IPS DF 6.9 (cell line): ENCODE measurements around the gene RNASE9.
A peak's percentile ranks its signal among the peaks of the same experiment; 100 is the strongest.

Experiments
- DNase-seq: peaks from one replicate; pipeline ENCODE4 v3.0.0-alpha.2; 2013; ENCODE audit warnings: low read depth, low spot score
- H3K27ac ChIP-seq: one replicate; pipeline ENCODE4 v1.5.1; 2013; ENCODE audit warnings: low read length, control low read depth
- H3K27me3 ChIP-seq: 2 replicates; pipeline ENCODE4 v1.6.1; 2013; ENCODE audit warnings: mild to moderate bottlenecking, low read length; ENCODE audit not compliant: control insufficient read depth, insufficient read depth
- H3K36me3 ChIP-seq: 2 replicates; pipeline ENCODE4 v1.6.1; 2013; ENCODE audit warnings: low read length; ENCODE audit not compliant: control insufficient read depth, insufficient read depth
- H3K4me1 ChIP-seq: 2 replicates; pipeline ENCODE4 v1.6.1; 2013; ENCODE audit warnings: low read length; ENCODE audit not compliant: control insufficient read depth, insufficient read depth
- H3K4me3 ChIP-seq: 2 replicates; pipeline ENCODE4 v1.5.1; 2013; ENCODE audit warnings: mild to moderate bottlenecking, low read length
- H3K9me3 ChIP-seq: 2 replicates; pipeline ENCODE4 v1.6.1; 2013; ENCODE audit warnings: low read length, inconsistent platforms; ENCODE audit not compliant: control insufficient read depth, insufficient read depth
- WGBS: extraction: QIAGEN DNeasy Blood & Tissue Kit; methylation state at CpG from one replicate; pipeline ENCODE4 v1.1.7; 2013; ENCODE audit warnings: mixed read lengths, missing lambda C conversion rate; ENCODE audit not compliant: insufficient read length, insufficient coverage; 5-methylcytosine and 5-hydroxymethylcytosine counted together

The RNASE9 gene

DNA sequence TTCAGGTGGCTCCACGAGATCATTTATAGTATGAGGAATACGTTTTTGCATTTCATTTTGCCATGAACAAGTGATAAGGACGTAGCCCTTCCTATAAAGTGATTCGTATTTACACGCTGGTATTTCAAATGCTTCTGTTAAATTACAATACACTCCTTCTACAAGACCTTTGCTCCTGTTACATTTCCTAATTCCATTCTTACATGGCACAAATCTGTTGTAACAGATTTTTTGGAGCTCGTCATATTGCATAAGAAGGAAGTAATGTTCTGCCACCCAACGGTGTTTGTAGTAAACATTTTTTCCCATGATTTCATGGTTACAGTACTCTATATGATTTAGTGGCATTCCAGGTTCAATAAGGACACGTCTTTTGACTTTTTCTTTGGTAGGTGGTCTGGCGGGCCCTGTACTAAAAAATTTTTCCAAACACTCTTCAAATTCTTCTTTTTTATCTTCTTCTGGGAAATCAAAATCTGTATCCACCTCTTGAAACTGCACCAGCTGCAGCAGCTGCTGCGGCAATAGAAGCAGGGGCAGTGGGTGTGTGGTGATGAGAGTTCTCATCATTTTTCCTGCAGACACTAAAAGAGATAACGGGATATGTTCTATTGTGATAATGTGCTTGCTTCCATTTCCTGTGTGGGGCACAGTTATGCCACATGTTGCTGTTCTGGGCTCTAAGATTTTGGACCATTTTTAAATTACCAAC lies 4.2 kb downstream of the RNASE9 start:
- Histone ChIP-seq H3K4me1 (peaks cover 4% of the 10 kb centered on the region; the same call in 1 of the 2 replicates), H3K36me3 (no peaks in the 10 kb centered on the region), H3K4me3 (no peak overlapping the region), H3K27me3 (no peaks in the 10 kb centered on the region), H3K27ac (no peak overlapping the region), H3K9me3 (no peaks in the 10 kb centered on the region)
- no peak for DNase-seq
- no CpG with 5 or more reads among the region's 11 CpGs for WGBS

DNA sequence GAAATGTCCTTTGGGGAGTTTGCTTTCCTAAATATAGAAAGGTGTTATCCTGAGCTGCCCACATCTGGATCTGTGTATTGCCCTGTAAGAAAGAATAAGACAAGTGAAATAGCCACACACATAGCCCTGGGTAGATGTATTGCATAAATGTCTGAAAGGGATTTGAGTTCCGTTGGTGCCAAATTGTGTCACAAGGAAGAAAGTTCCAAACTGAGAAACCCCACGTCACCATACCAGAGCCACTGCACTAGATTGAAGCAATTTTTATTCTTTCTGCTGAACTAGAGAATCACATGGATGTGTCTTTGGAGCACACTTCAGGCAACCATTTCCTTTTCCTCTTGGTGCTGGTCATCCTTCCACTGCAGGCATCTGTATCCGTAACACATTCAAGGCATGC lies 5.0 kb downstream of the RNASE9 start:
- Histone ChIP-seq H3K27ac (no peak overlapping the region), H3K27me3 (no peaks in the 10 kb centered on the region), H3K9me3 (no peaks in the 10 kb centered on the region), H3K4me3 (no peak overlapping the region), H3K36me3 (no peaks in the 10 kb centered on the region), H3K4me1 (peaks cover 4% of the 10 kb centered on the region; the same call in 1 of the 2 replicates)
- no peak for DNase-seq
- WGBS = no CpG with 5 or more reads among the region's 3 CpGs

DNA sequence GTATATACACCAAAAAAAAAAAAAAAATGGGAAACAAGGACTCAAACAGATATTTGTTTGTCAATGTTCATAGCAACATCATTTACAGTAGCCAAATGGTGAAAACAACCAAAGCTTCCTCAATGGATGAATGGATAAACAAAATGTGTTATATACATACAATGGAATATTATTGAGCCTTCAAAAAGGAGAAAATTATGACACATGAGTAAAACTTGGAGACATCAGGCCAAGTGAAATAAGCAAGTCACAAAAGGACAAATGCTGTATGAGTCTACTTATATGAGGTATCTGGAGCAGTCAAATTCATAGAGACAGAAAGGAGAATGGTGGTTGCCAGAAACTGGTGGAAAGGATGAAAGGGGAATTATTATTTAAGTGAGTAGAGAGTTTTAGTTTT lies 7.8 kb downstream of the RNASE9 start:
- DNase-seq = no peak
- Histone ChIP-seq H3K27ac (no peak overlapping the region), H3K4me1 (0 out of 2 replicates have a peak, but pooled peaks cover 1% of the 10 kb centered on the region), H3K4me3 (no peak overlapping the region), H3K36me3 (no peaks in the 10 kb centered on the region), H3K27me3 (no peaks in the 10 kb centered on the region), H3K9me3 (no peaks in the 10 kb centered on the region)

GRCh38 chr14:20551606-20552005 lies 9.2 kb downstream of the RNASE9 start:
- H3K27ac ChIP-seq = no peak overlapping the region
- no peak overlapping the region for H3K4me3 ChIP-seq
- H3K36me3 ChIP-seq = no peaks in the 10 kb centered on the region
- no peaks in the 10 kb centered on the region for H3K9me3 ChIP-seq
- H3K4me1 ChIP-seq = 0 out of 2 replicates have a peak, but pooled peaks cover 1% of the 10 kb centered on the region
- no peak for DNase-seq
- no CpG with 5 or more reads among the region's 3 CpGs for WGBS
- H3K27me3 ChIP-seq = no peaks in the 10 kb centered on the region

DNA sequence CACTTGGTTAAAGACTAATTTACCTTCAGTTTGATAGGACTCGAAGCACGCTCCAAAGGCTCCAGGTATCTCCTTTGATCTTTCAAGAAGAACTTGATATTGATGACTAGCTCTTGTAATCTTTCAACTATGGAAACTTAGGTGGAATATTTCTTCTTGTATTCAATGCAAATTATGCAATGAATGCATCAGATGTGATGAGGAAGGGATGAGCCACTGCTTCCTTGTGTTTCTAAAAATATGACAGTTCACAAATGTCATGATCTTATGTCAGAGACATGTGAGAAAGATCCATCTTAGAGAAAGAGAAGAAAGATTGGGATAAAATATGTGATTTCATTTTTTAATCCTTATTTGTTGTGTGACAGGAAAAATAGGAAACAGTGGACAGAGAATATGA lies 9.9 kb downstream of the RNASE9 start:
- Histone ChIP-seq H3K27me3 (no peaks in the 10 kb centered on the region), H3K27ac (no peak overlapping the region), H3K9me3 (no peaks in the 10 kb centered on the region), H3K4me1 (no peaks in the 10 kb centered on the region), H3K36me3 (no peaks in the 10 kb centered on the region), H3K4me3 (no peak overlapping the region)
- no peak for DNase-seq
- no CpG with 5 or more reads among the region's 2 CpGs for WGBS

- Histone ChIP-seq H3K4me3 (no peak overlapping the region), H3K4me1 (no peaks in the 10 kb centered on the region), H3K27me3 (no peaks in the 10 kb centered on the region), H3K36me3 (no peaks in the 10 kb centered on the region), H3K27ac (no peak overlapping the region), H3K9me3 (no peaks in the 10 kb centered on the region)
- DNase-seq = no peak
- WGBS = no CpG with 5 or more reads among the region's 10 CpGs
Observed at GRCh38 chr14:20548414-20549158, 12.3 kb downstream of the RNASE9 start.

- no peak for DNase-seq
- no peak overlapping the region for H3K27ac ChIP-seq
- H3K9me3 ChIP-seq = no peaks in the 10 kb centered on the region
- H3K4me3 ChIP-seq = no peak overlapping the region
- no peaks in the 10 kb centered on the region for H3K36me3 ChIP-seq
- no CpG with 5 or more reads among the region's 3 CpGs for WGBS
- H3K27me3 ChIP-seq = no peaks in the 10 kb centered on the region
- no peaks in the 10 kb centered on the region for H3K4me1 ChIP-seq
Observed at GRCh38 chr14:20546877-20547276, 14.0 kb downstream of the RNASE9 start.

DNA sequence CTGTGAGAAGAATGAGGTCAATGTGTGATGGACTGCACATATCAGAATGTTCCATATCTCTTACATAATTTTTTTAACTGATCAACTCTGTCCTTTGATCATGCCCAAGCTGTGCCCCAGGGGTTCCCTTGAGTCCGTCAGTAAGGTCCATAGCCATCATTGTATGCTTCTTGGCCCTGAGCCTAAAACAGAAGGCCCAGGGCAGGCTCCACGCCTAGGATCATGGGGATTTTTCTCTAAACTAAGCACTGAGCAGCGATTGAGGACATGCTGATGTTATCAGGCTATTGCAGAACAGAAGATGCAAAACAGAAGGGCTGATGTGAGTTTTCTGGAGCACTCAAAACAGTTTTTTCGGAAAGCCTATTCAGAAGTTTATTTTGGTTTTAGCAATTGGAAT lies 20.9 kb downstream of the RNASE9 start:
- H3K4me1 ChIP-seq = no peaks in the 10 kb centered on the region
- no CpG with 5 or more reads among the region's 4 CpGs for WGBS
- no peaks in the 10 kb centered on the region for H3K9me3 ChIP-seq
- H3K36me3 ChIP-seq = no peaks in the 10 kb centered on the region
- DNase-seq = no peak
- no peak overlapping the region for H3K4me3 ChIP-seq
- no peaks in the 10 kb centered on the region for H3K27me3 ChIP-seq
- no peak overlapping the region for H3K27ac ChIP-seq

DNA sequence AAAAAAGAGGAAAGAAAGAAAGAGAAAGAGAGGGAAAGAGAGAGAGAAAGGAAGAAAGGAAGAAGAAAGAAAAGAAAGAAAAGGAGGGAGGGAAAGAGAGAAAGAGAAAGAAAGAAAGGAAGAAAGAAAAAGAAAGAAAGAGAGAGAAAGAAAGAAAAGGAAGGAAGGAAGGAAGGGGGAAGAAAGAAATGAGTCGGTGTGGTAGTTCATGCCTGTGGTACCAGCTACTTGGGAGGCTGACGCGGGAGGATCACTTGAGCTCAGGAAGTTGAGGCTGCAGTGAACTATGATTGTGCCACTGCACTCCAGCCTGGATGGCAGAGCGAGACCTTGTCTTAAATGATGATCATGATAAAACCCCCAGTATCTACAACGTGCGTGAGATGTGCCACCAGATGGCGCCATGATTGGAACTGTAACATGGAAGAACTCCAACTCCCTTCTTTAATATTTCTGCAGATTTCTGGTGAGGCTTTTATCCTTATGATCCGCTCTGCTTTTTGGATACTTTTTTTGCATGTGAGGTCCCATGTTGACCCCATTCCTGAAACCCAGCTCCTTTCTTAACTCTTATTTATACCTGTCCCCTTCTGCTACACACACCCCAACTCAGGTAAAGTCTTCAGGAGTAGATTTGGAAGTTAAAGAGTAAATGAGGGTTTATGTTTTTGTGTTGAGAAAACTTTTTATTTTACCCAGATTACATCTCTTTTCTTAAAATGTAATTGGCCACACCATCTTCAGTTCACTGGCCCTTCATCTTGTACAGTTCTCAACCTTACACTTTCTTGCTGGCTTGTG lies 29.9 kb downstream of the RNASE9 start:
- no peaks in the 10 kb centered on the region for H3K4me1 ChIP-seq
- H3K4me3 ChIP-seq = no peak overlapping the region
- H3K27me3 ChIP-seq = no peaks in the 10 kb centered on the region
- H3K27ac ChIP-seq = no peak overlapping the region
- peak; percentile 74 for DNase-seq
- H3K36me3 ChIP-seq = no peaks in the 10 kb centered on the region
- no peaks in the 10 kb centered on the region for H3K9me3 ChIP-seq
- no CpG with 5 or more reads among the region's 8 CpGs for WGBS

DNA sequence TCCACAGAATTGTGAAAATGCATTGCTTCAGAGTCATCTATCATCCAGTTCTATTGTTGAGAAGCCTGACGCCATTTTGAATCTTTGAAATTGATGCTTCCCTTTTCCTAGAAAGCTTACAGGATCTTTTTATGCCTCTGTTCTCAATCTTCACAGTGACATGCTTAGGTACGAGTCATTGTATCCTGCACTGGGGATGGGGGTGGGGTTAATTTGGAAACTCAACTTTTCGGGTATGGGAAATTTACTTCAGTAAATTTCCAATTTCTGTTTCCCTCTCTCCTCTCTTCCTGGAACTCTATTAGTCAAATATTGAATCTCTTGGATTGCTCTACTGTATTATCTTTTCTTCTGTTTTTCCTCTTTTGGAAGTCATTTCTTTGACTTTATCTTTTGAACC lies 31.0 kb downstream of the RNASE9 start:
- H3K27ac ChIP-seq = no peak overlapping the region
- DNase-seq = no peak
- WGBS = no CpG with 5 or more reads among the region's 3 CpGs
- peaks cover 2% of the 10 kb centered on the region; the same call in 1 of the 2 replicates for H3K4me1 ChIP-seq
- H3K36me3 ChIP-seq = no peaks in the 10 kb centered on the region
- H3K9me3 ChIP-seq = no peaks in the 10 kb centered on the region
- no peak overlapping the region for H3K4me3 ChIP-seq
- H3K27me3 ChIP-seq = no peaks in the 10 kb centered on the region
